Endodermal cell (in vitro differentiated cells): ENCODE data around the gene FYB2. TPM values are rescaled to one million over a fixed set of nuclear protein-coding genes. Genes with fewer than 3 reads are reported as not detected.

Experiments
- DNase-seq: peaks from one replicate; pipeline ENCODE4 v3.0.0-alpha.2; 2017
- H3K27ac ChIP-seq: 2 replicates; pipeline ENCODE4 v1.5.1; 2013; ENCODE audit warnings: mild to moderate bottlenecking, low read depth, low read length, moderate library complexity
- H3K27me3 ChIP-seq: 2 replicates; pipeline ENCODE4 v1.6.1; 2013; ENCODE audit warnings: mild to moderate bottlenecking, low read length, moderate library complexity; ENCODE audit not compliant: insufficient read depth, control insufficient read depth, poor library complexity, severe bottlenecking
- H3K36me3 ChIP-seq: 2 replicates; pipeline ENCODE4 v1.7.0; 2013; ENCODE audit warnings: mild to moderate bottlenecking, low read length, moderate library complexity; ENCODE audit not compliant: control insufficient read depth, insufficient read depth
- H3K4me1 ChIP-seq: one replicate; pipeline ENCODE4 v1.7.0; 2013; ENCODE audit warnings: low read length; ENCODE audit not compliant: control insufficient read depth, insufficient read depth
- H3K4me3 ChIP-seq: 2 replicates; pipeline ENCODE4 v1.5.1; 2013; ENCODE audit warnings: mild to moderate bottlenecking, low read length, moderate library complexity
- H3K9ac ChIP-seq: 2 replicates; pipeline ENCODE4 v1.6.1; 2013; ENCODE audit warnings: mild to moderate bottlenecking, low read length, moderate library complexity; ENCODE audit not compliant: poor library complexity, severe bottlenecking; ENCODE audit errors: extremely low read depth
- H3K9me3 ChIP-seq: 2 replicates; pipeline ENCODE4 v1.6.1; 2013; ENCODE audit warnings: mild to moderate bottlenecking, low read length, moderate library complexity; ENCODE audit not compliant: control insufficient read depth
- H3K27ac Mint-ChIP-seq: 2 replicates; pipeline ENCODE4 v1.8.0; 2020; ENCODE audit warnings: mixed read lengths
- H3K27me3 Mint-ChIP-seq: 2 replicates; pipeline ENCODE4 v1.8.0; 2021; ENCODE audit warnings: mild to moderate bottlenecking, mixed read lengths; ENCODE audit not compliant: insufficient read depth
- H3K36me3 Mint-ChIP-seq: 2 replicates; pipeline ENCODE4 v1.8.0; 2020; ENCODE audit warnings: low read depth, mixed read lengths
- H3K4me1 Mint-ChIP-seq: 2 replicates; pipeline ENCODE4 v1.8.0; 2020; ENCODE audit warnings: mixed read lengths
- H3K4me3 Mint-ChIP-seq: 2 replicates; pipeline ENCODE4 v1.8.0; 2020; ENCODE audit warnings: mild to moderate bottlenecking, moderate library complexity, mixed read lengths
- H3K9me3 Mint-ChIP-seq: 2 replicates; pipeline ENCODE4 v1.8.0; 2020; ENCODE audit warnings: mild to moderate bottlenecking, mixed read lengths
- CTCF ChIP-seq: fragments of 200-600 bp; sonication (generic); conservative IDR thresholded peaks from 2 replicates; pipeline ENCODE4 v1.5.0; 2021; ENCODE audit warnings: antibody characterized with exemption, mild to moderate bottlenecking
- WGBS, 2 experiments: methylation state at CpG; one replicate each; pipeline versions ENCODE4 v1.1.5 to v1.1.7; 2013; ENCODE audit warnings: missing lambda C conversion rate in 2 of 2, mixed read lengths in 1 of 2; ENCODE audit not compliant: insufficient coverage in 1 of 2, insufficient read length in 1 of 2; 5-methylcytosine and 5-hydroxymethylcytosine counted together
- total RNA-seq, 2 donors: library from RNA; stranded (reverse); fragmentation: NEBNext Ultra II Directional in 1 of 2; extraction: Animal tissue kit (Norgen Biotek cat#: 25700) in 1 of 2; gene quantifications; 2 replicates in 1 of 2; 3 replicates in 1 of 2; pipeline ENCODE4 v1.2.1, GENCODE V29; 2021

Gene FYB2
- total RNA-seq, 2 donors from 2014 or later: 8.2 to 12.0 TPM

DNA sequence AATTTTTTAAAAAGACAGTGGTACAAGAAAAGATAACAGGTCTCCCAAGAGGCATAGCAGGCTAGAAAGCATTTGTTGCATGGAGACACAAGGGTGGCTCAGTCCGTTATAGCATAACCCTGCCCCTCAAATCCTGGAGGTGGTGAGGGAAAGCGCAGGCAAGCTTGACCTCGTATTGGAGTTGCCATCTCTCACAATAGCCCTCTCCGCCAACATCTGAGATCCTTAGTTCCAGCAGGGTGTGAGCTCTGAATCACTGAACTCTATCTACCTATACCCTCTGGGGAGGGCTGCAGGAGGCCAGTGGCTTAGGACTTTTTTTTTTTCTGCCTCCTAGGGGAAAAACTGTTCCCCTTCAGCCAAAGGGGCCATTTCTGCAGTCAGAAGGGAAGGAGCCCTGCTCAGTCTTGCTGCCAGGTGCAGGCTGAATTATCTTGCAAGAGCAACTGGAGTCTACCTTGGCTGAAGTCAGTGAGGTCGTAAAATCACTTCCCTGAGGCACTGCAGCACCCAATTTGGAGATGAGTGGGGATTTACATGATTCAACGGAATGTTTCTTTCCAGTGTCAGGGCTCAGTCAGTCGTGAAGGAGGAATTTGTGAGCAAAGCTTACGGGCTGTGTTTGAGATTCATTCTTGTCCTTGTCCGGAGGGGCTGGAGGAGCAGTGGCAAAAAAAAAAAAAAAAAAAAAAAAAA, 18.2 kb upstream of the FYB2 start:
- H3K4me3 ChIP-seq: no peak overlapping the region
- no peak overlapping the region for H3K9ac ChIP-seq
- no peaks in the 10 kb centered on the region for H3K9me3 ChIP-seq
- no peak for DNase-seq
- Mint-ChIP-seq H3K36me3 (no peaks in the 10 kb centered on the region), H3K27me3 (peaks cover 19% of the 10 kb centered on the region), H3K4me3 (no peak overlapping the region), H3K4me1 (peaks cover 15% of the 10 kb centered on the region), H3K27ac (no peak overlapping the region), H3K9me3 (peaks cover 9% of the 10 kb centered on the region)
- peaks cover 9% of the 10 kb centered on the region for H3K4me1 ChIP-seq
- peaks cover 3% of the 10 kb centered on the region for H3K27me3 ChIP-seq
- 74 to 89% methylated on average over 4 to 9 of the region's 9 CpGs for WGBS, 2 experiments
- no peak overlapping the region for H3K27ac ChIP-seq
- no peaks in the 10 kb centered on the region for H3K36me3 ChIP-seq
- TF ChIP-seq CTCF: peak; percentile 41

DNA sequence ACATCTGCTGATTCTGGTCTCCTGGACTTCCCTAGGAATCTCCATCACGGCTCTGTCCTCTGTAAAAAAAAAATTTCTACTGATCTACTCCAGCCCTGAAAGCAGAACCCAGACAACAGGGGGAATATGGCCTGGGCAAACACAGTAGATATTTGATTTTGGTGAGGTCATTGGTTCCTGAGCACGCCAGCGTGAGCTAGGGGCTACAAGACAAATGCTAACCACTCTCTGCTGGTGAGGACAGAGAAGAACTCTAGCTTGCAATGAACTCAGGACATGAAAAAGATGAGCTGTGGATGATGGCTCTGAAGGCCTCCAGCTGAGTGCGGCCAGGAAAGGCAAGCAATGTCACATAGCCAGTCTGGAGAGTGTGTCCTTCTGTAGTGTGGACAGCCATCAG, 17.2 kb upstream of the FYB2 start:
- no peaks in the 10 kb centered on the region for H3K36me3 ChIP-seq
- no peak overlapping the region for H3K4me3 ChIP-seq
- Mint-ChIP-seq H3K27ac (no peak overlapping the region), H3K4me3 (no peak overlapping the region), H3K9me3 (peaks cover 9% of the 10 kb centered on the region), H3K4me1 (peaks cover 19% of the 10 kb centered on the region), H3K27me3 (peaks cover 15% of the 10 kb centered on the region), H3K36me3 (no peaks in the 10 kb centered on the region)
- H3K9ac ChIP-seq: no peak overlapping the region
- no peaks in the 10 kb centered on the region for H3K9me3 ChIP-seq
- H3K27me3 ChIP-seq: no peaks in the 10 kb centered on the region
- 97 to 98% methylated on average over 3 to 4 of the region's 4 CpGs for WGBS, 2 experiments
- no peak for TF ChIP-seq CTCF
- no peak for DNase-seq
- H3K27ac ChIP-seq: no peak overlapping the region
- peaks cover 9% of the 10 kb centered on the region for H3K4me1 ChIP-seq

DNA sequence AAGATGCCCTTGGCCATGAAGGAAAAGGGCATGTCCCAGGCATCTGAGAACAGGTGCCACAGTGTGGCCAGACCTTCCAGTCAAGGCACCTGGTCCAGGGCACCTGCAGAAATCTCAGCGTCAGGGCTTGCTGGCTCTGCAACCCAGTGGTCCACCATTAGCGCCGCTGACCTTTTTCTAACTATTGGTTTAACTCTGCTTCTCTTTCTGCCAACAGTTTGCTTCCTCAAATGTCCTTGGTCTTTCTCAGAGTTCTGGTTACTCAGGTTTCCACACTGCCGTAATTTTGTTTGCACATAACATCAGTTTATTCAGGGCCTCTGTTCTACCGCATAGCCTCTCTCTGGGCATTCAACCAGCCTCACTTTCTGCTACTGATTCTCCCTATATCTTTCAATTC, 16.5 kb upstream of the FYB2 start:
- 91 to 95% methylated on average over 5 of the region's 5 CpGs for WGBS, 2 experiments
- Mint-ChIP-seq H3K4me3 (no peak overlapping the region), H3K27ac (no peak overlapping the region)

More for the DNA sequence above, 16.5 kb upstream of the FYB2 start:
- H3K4me3 ChIP-seq: no peak overlapping the region
- no peak for DNase-seq
- H3K27ac ChIP-seq: no peak overlapping the region
- peaks cover 9% of the 10 kb centered on the region for H3K4me1 ChIP-seq
- Mint-ChIP-seq H3K4me1 (peaks cover 19% of the 10 kb centered on the region), H3K27me3 (peaks cover 13% of the 10 kb centered on the region), H3K9me3 (peaks cover 9% of the 10 kb centered on the region), H3K36me3 (no peaks in the 10 kb centered on the region)
- TF ChIP-seq CTCF: no peak
- H3K9me3 ChIP-seq: no peaks in the 10 kb centered on the region
- no peak overlapping the region for H3K9ac ChIP-seq
- H3K27me3 ChIP-seq: no peaks in the 10 kb centered on the region
- no peaks in the 10 kb centered on the region for H3K36me3 ChIP-seq
